HG02852 (cell line): Measurements from ENCODE around the gene PLPP3.

Experiments used
- ATAC-seq: cut with Tn5 transposase; IDR thresholded peaks from one replicate; pipeline ENCODE4 v1.9.1; 2021; ENCODE audit warnings: mild to moderate bottlenecking, moderate library complexity; ENCODE audit not compliant: unreplicated experiment

PLPP3 gene

DNA sequence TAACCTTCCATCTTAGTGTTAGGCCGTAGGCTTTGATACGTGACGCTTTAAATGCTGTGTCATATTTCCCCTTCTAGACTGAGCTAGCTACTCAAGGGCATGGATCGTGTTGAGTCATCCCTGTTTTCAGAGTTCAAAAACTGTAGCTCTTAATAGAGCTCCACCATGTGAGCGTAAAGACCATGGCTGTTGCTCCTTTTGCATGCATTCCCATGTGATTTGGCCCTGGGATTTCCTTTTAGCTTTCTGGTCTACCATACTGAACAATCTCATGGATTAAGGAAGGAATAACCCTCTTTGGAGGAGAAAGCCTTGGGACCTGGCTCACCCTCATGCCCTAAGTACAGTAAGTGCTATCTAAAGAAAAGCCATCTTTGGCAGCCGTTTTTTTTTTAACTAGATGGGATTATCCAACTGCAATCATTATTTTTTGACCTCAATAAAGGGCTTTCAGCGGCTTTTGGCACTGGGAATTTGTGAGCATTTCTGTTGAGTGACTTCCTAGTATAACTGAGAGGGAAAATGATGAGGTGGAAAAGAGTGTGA is 76.6 kb downstream of the PLPP3 start:
- no peak for ATAC-seq

GRCh38 chr1:56501888-56502287 is 77.5 kb downstream of the PLPP3 start:
- no peak for ATAC-seq

DNA sequence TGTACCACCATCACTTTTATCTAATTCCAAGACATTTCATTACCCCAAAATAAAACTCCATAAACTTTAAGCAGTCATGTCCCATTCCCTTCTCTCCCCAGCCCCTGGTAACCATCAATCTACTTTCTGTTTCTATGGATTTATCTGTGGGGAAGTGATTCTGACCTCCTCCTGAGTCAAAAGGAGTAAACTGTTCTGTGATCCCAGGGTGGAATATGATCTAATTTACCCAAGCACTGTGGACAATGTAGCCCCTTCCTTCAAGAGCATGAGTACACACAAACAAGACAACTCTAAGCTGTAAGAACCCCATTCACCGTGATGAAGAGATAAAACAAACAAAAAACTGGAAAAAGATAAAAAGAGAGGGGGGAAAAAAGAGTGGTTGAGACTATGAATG is 77.9 kb downstream of the PLPP3 start:
- no peak for ATAC-seq

- no peak for ATAC-seq
Observed at GRCh38 chr1:56496821-56497772, 82.3 kb downstream of the PLPP3 start.

DNA sequence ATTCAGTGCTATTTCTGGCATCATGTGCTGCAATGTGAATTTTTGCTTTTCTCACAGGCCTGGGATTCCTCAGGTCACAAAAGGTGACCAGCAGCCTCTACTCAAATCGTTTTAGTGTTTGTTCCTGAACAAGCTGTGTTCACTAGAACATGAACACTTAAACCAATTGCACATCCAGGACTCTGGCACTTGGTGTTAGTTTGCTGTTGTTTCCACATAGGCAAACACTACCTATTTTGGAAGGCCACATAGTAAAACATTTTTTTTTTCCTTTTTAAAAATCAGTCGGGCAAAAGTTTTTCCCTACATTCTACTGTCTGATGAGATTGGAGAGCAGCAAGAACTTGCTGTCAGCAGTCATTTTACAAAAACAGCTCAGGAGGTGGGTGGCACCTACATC is 83.2 kb downstream of the PLPP3 start:
- ATAC-seq: no peak

- no peak for ATAC-seq
Observed at GRCh38 chr1:56495538-56495937, 83.8 kb downstream of the PLPP3 start.

- no peak for ATAC-seq
Observed at GRCh38 chr1:56494306-56494705, 85.1 kb downstream of the PLPP3 start.

DNA sequence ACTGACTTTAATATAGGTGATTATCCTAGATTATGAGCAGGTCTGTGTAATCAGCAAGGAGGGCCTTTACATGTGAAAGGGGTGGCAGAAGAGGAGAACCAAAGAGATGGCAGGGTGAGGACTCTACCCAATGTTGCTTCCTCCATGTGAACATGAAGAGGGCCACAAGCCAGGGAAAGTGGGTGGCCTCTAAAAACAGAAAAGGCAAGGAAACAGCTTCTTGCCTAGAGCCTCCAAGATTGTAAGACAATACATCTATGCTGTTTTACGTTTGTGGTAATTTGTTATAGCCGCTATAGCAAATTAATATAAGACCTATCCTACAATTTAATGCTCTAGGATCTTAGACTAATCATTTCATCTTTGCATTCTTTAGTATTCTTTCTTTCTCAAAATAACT is 85.5 kb downstream of the PLPP3 start:
- no peak for ATAC-seq

DNA sequence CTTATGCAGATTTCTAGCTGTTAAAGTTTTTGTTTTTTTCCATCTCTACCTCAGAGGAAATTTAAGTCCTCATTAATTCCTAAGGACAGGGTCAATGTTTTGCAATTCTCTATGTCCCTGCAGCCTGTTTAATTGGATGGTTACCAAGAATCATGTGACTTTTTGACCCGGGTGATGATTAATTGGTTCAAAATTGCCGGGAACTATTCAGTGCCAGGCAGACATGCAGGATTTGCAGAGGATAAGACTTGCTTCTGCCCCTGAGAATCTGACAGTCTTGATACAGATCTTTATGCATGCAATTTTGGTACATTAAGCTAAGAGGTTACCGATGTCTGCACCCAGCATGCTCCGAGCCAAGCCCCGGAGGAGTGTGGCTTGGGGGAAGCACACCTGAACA is 87.9 kb downstream of the PLPP3 start:
- ATAC-seq: no peak

DNA sequence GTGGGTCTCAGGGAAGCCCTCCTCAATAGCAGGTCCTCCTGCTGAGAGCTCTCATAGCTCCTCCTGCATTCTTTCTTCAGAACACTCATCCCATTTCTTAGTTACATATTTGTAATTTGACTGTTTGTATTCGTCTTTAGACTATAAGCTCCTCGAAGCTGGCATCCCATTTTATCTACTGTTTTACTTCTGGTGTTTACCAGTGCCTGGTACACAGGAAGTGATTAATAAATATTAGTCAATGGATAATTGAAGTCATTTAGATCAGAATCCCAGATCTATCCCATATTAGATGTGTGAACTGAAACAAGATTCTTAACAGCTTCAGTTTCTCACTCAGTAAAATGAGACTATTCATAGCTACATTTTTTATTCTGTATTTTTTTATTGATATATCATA is 88.7 kb downstream of the PLPP3 start:
- ATAC-seq: no peak

GRCh38 chr1:56489695-56490094 is 89.7 kb downstream of the PLPP3 start:
- no peak for ATAC-seq

GRCh38 chr1:56484695-56485094 is 94.7 kb downstream of the PLPP3 start:
- ATAC-seq: no peak

DNA sequence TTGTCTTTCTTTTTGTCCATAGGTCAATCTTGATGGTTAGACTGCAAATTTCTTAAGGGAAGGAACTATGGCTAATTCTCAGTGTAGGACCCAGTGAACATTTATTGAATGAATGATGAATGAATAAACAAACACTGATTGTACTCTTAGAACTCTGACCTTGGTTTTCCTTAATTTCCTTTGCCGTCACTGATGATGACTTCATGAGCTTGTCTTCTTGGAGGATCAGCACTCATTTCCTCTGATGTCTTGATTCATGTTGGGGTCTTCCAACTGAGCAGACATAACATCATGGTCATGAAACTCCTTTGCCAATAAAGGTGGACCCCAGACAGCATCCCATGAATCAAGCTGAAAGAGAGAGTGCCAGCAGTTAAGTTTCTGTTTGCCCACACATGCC is 96.3 kb downstream of the PLPP3 start:
- ATAC-seq: no peak

GRCh38 chr1:56482486-56482885 is 96.9 kb downstream of the PLPP3 start:
- ATAC-seq: no peak

GRCh38 chr1:56481140-56481694 is 98.1 kb downstream of the PLPP3 start:
- ATAC-seq: no peak

DNA sequence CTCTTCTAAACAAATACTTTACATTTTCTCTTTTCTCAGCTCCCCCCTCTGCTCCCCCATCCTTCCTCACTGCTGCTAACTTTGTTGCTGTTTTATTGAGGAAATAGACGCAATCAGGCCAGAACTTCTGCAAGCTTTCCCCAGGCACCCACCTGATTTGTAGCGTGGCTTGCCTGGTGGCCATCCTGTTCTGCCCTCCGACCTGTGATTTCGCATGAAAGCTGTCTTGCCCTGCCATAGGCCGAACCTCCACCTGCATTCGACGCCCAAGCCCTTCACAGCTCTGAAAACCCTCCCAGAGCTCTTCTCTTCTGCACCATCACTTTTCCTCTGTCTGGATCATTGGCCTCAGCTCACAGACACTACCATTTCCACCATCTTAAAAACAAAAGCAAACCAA is 100.6 kb downstream of the PLPP3 start:
- ATAC-seq: no peak

DNA sequence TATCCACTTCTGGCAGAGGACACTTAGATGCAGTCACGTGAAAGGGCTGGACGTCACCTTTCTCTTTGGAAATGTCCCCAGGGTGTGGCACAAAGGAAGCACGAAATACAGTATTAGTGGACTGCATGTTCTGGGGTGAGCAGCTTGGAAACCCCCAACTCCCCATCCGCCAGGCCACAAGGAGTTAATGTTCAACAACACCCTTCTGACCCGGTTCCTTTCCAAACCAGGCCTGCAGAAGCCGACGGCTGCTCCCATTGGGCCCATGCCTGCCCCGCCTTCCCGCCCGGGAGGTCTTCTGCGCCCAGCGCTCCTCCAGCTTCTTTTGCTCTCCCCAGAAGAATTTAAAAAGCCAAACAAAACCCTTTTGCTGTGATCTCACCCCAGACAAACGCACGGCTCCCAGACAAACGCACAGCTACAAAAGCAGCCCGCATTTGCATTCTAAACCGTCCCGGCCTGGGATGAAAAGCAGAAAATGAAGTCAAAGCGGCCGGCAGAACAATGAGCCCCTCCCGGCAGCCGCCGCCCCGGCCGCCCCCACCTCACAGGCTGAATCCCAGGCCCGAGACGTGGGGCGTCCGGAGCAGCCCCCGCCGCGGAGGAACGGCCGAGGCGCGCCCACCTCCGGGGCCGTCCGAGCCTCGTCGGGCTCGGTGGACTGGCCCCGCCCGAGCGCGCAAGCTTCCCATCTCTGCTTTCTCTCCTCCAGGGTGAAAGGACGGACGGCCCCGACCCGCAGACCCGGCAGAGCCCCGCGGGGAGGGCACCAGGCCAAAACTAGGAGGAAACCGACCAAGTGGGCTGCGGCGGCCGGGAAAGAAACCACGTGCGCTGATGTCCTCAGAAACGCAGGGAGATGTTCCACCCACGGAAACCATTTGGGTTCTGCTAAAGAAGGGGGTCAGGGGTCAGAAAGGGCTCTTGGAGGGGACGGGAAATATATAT is 101.9 kb downstream of the PLPP3 start:
- no peak for ATAC-seq

- ATAC-seq: no peak
Observed at GRCh38 chr1:56473582-56474270, 105.6 kb downstream of the PLPP3 start.

- peak; percentile 85 for ATAC-seq
Observed at GRCh38 chr1:56472860-56473259, 106.5 kb downstream of the PLPP3 start.

GRCh38 chr1:56469640-56470371 is 109.6 kb downstream of the PLPP3 start:
- no peak for ATAC-seq
